Activated CD8-positive, alpha-beta memory T cell treated with anti-CD3 and anti-CD28 coated beads, Interleukin-2, amount 50 U/mL, for 48 hours (primary cell): ENCODE data around the gene OSCP1.

Experiments used
- DNase-seq: peaks from one replicate; pipeline ENCODE4 v3.0.0-alpha.2; 2020

OSCP1 gene

DNA sequence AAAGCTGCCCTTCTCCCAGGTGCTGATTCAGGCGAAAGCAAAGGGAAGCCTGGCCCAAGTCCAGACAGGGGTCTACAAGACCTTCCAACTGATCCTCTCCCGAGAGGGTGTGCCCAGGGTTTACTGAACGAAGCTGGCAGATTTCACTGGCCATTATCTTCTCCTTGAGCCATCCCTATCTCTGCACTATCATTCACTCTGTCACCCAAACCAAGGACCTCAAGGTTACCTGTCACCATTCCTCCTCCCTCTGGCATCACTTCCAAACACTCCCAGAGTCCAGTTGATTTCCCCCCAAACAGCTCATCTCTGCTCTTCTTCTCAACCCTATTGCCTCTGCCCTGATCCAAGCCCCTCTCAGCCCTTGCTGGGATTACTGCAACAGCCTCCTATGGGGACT is 69.5 kb downstream of the OSCP1 start:
- DNase-seq = no peak

DNA sequence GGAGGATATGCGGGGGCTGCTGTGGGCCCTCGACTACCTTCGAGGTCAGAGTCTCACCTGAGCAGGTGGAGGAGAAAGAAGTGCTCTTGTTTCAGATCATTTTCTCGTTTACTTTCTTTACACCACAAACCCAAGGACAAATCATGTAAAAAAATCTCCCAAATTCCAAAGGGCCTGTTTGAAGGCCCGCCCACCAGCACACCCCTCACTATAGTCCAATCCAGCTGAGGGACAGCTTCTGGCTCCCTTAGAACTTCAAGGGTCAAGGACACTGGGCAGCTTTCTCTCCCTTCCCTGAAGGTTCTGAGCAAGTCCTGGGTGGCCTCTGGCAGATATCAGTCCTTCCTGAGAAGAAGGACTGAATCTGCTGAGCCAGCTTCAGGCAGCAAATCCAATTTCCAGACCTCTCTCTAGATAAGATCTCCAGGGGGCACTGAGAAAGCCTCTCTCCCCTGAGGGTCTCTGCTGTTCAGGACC is 70.1 kb downstream of the OSCP1 start:
- DNase-seq = no peak

DNA sequence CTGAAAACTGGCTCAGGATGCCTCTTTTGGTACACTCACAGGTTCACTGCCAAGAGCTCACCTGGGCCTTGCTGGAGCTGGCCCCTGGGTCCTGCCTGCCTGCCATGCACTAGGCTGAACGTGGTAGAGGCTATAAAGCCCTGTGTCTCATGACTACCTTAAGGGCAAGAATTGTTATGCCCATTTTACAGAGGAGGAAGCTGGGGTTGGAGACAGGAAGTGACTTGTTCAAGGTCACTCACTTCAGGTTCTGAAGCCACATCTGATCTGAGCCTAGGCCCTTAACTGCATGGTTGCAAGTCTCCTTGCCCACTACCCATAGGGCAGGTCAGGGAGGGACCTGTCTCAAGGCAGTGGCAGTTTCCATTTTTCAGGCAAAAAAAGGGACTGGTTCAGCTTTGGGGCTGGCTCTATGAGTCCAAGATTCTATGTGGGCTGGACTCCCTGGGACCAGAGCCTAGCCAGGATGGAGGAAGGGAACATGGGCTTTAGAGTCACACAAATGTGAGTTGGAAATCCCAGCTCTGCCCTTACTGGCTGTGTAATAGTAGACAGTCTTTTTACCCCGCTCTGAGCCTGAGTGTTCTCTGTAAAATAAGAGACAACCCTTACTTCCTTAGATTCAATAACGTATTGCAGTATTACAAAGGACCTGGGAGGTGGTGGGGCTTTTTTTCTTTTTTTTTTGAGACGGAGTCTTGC is 72.3 kb downstream of the OSCP1 start:
- DNase-seq = no peak

DNA sequence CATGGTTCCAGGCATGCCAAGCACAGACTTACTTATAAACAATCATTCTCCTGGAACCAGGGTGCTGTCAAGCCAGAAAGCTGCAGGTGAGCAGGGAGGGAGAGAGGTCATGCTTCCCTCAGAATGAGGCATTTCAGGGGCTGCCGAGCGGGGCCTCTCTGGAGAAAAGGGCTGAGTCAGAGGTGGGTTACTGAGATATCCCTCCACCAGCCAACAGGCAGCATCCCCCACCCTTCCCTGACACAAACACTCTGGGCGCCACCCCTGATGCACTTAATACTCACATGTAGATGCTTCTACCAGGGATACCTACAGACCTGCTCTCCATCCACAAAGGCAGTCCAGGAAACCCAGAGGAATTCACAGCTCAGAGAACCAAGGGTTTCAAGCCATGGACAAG is 77.6 kb downstream of the OSCP1 start:
- no peak for DNase-seq

DNA sequence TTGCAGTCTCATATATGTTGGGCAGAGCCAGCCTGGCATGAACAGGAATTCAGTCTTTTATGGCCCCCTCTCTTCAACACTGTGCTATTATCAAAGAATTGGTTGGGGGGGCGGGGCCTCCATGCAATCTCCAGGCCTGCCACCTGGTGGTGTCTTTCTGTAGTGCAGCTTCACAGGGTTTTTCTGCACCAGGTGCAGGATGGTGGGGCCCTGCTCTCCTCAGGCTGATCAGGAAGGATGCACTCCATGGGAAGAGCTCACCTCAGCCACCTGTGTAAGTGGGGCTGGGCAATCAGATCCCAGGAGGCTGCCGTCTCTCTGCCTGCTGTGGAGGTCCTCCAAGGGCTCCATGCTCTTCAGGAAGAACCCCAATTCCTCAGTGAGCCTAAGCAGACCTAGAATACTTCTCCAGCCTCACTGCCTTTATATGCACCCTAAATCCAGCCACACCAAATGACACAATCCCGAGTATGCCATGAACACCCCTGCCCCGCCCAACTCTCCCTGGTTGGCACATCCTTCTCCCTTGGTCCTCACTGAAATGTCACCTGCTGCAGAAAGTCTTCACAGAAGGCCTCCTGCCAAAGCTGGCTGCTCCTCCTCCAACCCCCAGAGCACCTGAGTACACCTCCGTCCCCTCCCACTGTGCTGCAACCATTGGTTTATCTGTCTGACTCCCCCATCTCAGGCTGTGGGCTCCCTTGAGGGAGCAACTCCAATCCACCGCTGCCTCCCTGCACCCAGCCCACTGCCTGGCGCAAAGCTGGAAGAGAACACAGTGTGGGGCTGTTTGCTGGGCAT is 81.0 kb downstream of the OSCP1 start:
- peak; percentile 97 for DNase-seq
